ENCODE data around the gene IQSEC1. TPM values are rescaled to one million over a fixed set of nuclear protein-coding genes. Genes with fewer than 3 reads are reported as not detected.

Gene IQSEC1
- total and polyA plus RNA-seq, 2 of the 8 experiments (the other 6 are each of a cell fraction or from before 2014, with no cell fraction given) = 6.8 to 28.8 TPM

DNA sequence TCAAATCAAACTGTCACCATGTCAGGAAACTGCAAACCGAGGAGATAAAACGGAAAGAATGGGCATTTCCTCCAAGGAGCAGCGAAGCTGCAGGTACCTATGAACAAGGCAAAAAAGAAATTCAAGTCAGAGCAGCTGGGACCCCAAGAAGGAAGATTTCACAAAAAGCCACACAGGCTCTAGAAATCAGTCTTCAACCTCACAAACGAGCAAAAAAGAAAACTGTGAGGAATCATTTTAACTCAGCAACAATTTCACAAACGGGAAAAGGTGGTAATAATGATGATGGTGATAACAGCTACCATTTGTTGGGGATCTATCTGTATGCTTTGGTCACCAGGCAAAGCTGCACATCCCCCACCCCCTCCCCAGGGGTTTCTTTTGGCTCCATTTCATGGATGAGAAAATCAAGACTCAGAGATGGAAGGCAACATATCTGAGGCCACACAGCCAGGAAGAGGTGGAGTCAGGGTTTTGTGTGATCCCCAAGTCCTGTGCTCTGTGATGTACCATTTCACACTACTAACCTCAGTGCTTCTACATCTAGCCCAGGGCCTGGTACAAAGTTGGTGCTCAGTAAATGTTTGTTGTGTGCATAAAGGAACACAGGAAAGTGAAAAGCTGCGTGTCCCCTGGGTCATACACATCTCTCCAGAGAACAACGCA is 109.9 kb downstream of the IQSEC1 start:
- H2BK120ac ChIP-seq (replicated peaks; ENCODE audit: low read depth, low read length) = no peak overlapping the region
- H3K79me1 ChIP-seq (ENCODE audit: low read depth, low read length) = peaks cover 40% of the 10 kb centered on the region
- no peak overlapping the region for H4K8ac ChIP-seq (ENCODE audit: extremely low read depth, insufficient read depth, low read length)
- H3K23ac ChIP-seq (ENCODE audit: insufficient read length) = no peak overlapping the region
- H3K36me3 ChIP-seq (ENCODE audit: control insufficient read depth in 2 of 4, insufficient read depth in 4 of 4, low read length in 3 of 4) = no peaks in the 10 kb centered on the region
- H3K4me1 ChIP-seq (replicated peaks in 1 of 4; ENCODE audit: control insufficient read depth in 3 of 4, insufficient read depth in 4 of 4, low read length in 3 of 4) = peaks cover 2 to 29% (median 12%) of the 10 kb centered on the region in 4 experiments
- WGBS, 2 experiments (ENCODE audit: extremely low coverage in 1 of 2, insufficient coverage in 1 of 2, insufficient read length in 1 of 2, insufficient replicate concordance in 2 of 2, low coverage in 1 of 2, low lambda C conversion rate in 2 of 2, missing lambda C conversion rate in 1 of 2) = 92% methylated on average over 7 of the region's 7 CpGs; no CpG with 5 or more reads in 1 of the 2 experiments
- no peak overlapping the region for H2BK5ac ChIP-seq (ENCODE audit: low read depth, low read length)
- H3K27ac ChIP-seq (ENCODE audit: low read depth, low read length) = no peak overlapping the region
- H3K4me2 ChIP-seq (ENCODE audit: insufficient read depth in 1 of 2, low read depth in 2 of 2, low read length in 2 of 2) = no peak overlapping the region
- H3K14ac ChIP-seq (ENCODE audit: insufficient read length) = no peak overlapping the region
- POLR2A ChIA-PET (ENCODE audit: partially characterized antibody) = interaction anchor here (0.6 kb wide), 1 partner anchor 126 kb away, joined by 3 read pairs; no protein-coding TSS in a partner anchor
- H3K18ac ChIP-seq (ENCODE audit: extremely low read depth, low read length) = no peak overlapping the region
- no peak overlapping the region for H2BK20ac ChIP-seq (ENCODE audit: low read length)
- no peak overlapping the region for H3K9ac ChIP-seq (replicated peaks in 1 of 4; ENCODE audit: extremely low read depth in 1 of 4, low read depth in 3 of 4, low read length in 3 of 4)
- CTCF ChIA-PET (ENCODE audit: partially characterized antibody) = interaction anchor here (1.1 to 25.8 kb wide), 3 partner anchors 14 to 34 kb away, joined by 4 to 267 read pairs (median 52); no protein-coding TSS in a partner anchor
- H3K79me2 ChIP-seq (ENCODE audit: control insufficient read depth in 1 of 2, insufficient read depth in 2 of 2, low read length in 2 of 2) = peaks cover 0 to 48% of the 10 kb centered on the region in 2 experiments; a peak in 2 of 4 replicates
- no peak overlapping the region for H4K91ac ChIP-seq (replicated peaks; ENCODE audit: insufficient read length, low read length)
- FAIRE-seq = no peak
- no peak overlapping the region for H3K4me3 ChIP-seq (ENCODE audit: extremely low read depth in 1 of 4, insufficient read depth in 2 of 4, low read depth in 3 of 4, low read length in 4 of 4)
- peaks cover 5% of the 10 kb centered on the region for H3K23me2 ChIP-seq (ENCODE audit: low read depth, low read length)
- no peak overlapping the region for H2AFZ ChIP-seq (ENCODE audit: low read length)
- H2AK5ac ChIP-seq (ENCODE audit: low read depth, low read length) = no peak overlapping the region
- 0 out of 2 replicates have a peak overlapping the region, but pooled peaks have one; percentile 22 for H2BK12ac ChIP-seq (ENCODE audit: low read depth, low read length)
- no peaks in the 10 kb centered on the region for H3K9me3 ChIP-seq (ENCODE audit: insufficient read depth in 2 of 2, low read depth in 1 of 2, low read length in 1 of 2)
- peaks cover 18 to 49% of the 10 kb centered on the region in 2 experiments for H4K20me1 ChIP-seq (replicated peaks in 1 of 2; ENCODE audit: control insufficient read depth in 1 of 2, insufficient read depth in 2 of 2, low read length in 2 of 2)
- H2BK15ac ChIP-seq (ENCODE audit: low read length) = no peak overlapping the region
- no peak overlapping the region for H3K56ac ChIP-seq (replicated peaks; ENCODE audit: insufficient read length, low read depth, low read length)
- peaks cover 0 to 8% (median 2%) of the 10 kb centered on the region in 4 experiments; a peak in 5 of 7 replicates for H3K27me3 ChIP-seq (replicated peaks in 1 of 4; ENCODE audit: control insufficient read depth in 3 of 4, extremely low read depth in 1 of 4, insufficient read depth in 3 of 4, low read length in 3 of 4)
- DNase-seq (ENCODE audit: low read depth in 1 of 2, low spot score in 2 of 2) = no peak
- H4K5ac ChIP-seq (ENCODE audit: insufficient read length, low read depth, low read length) = no peak overlapping the region
- H3K4ac ChIP-seq (replicated peaks; ENCODE audit: insufficient read length, low read depth, low read length) = no peak overlapping the region
- TF ChIP-seq POLR2A (IDR thresholded peaks at IDR 0.05; ENCODE audit: control extremely low read depth in 1 of 2, low read depth in 2 of 2, low read length in 2 of 2) (no peak), SRF (IDR thresholded peaks at IDR 0.05; ENCODE audit: low read depth, low read length) (no peak), SP4 (IDR thresholded peaks at IDR 0.05; ENCODE audit: low read length) (no peak), RNF2 (IDR thresholded peaks at IDR 0.05; ENCODE audit: borderline replicate concordance, low read depth, low read length, missing control alignments, poor library complexity, severe bottlenecking) (no peak), CEBPB (IDR thresholded peaks at IDR 0.05; ENCODE audit: low read depth, low read length) (no peak), YY1 (IDR thresholded peaks at IDR 0.05; ENCODE audit: low read depth, low read length) (no peak), SIRT6 (IDR thresholded peaks at IDR 0.05; ENCODE audit: low read length) (no peak)
